ENCODE measurements around the gene FRAS1.

GRCh38 chr4:78083035-78083434 is 25.9 kb downstream of the FRAS1 start:
- TF ChIP-seq POLR2A (IDR thresholded peaks at IDR 0.05) (no peak), CTCF (IDR thresholded peaks at IDR 0.05) (no peak)

Data from Peyer's patch (tissue), 4 donors.